Mucosa of rectum (tissue), 2 donors: ENCODE results near the gene ADPRHL1.

Source experiments
- H3K27ac ChIP-seq, 2 donors: one replicate each; pipeline ENCODE4 v1.7.0; 2013; ENCODE audit warnings: inconsistent platforms in 2 of 2, low read depth in 2 of 2, low read length in 2 of 2
- H3K27me3 ChIP-seq, 2 donors: one replicate each; pipeline ENCODE4 v1.7.0; 2013; ENCODE audit warnings: low read length in 2 of 2; ENCODE audit not compliant: control insufficient read depth in 2 of 2, insufficient read depth in 2 of 2
- H3K36me3 ChIP-seq, 2 donors: one replicate each; pipeline ENCODE4 v1.7.0; 2013; ENCODE audit warnings: low read length in 2 of 2; ENCODE audit not compliant: control insufficient read depth in 2 of 2, insufficient read depth in 2 of 2
- H3K4me1 ChIP-seq, 2 donors: one replicate each; pipeline ENCODE4 v1.7.0; 2013; ENCODE audit warnings: low read length in 2 of 2, mild to moderate bottlenecking in 1 of 2; ENCODE audit not compliant: control insufficient read depth in 2 of 2, insufficient read depth in 2 of 2
- H3K4me3 ChIP-seq, 2 donors: one replicate each; pipeline ENCODE4 v1.7.0; 2013; ENCODE audit warnings: low read length in 2 of 2
- H3K9ac ChIP-seq, 2 donors: one replicate each; pipeline ENCODE4 v1.7.0; 2013; ENCODE audit warnings: low read length in 2 of 2, low read depth in 1 of 2, mild to moderate bottlenecking in 1 of 2
- H3K9me3 ChIP-seq, 2 donors: one replicate each; pipeline ENCODE4 v1.7.0; 2013; ENCODE audit warnings: low read length in 2 of 2; ENCODE audit not compliant: control insufficient read depth in 2 of 2
- donor health status: healthy.
- donor health status: Normal muscosa, but diverticular disease.

ADPRHL1 gene

GRCh38 chr13:113411216-113412023 is 41.9 kb downstream of the ADPRHL1 start:
- Histone ChIP-seq H3K36me3 (no peaks in the 10 kb centered on the region), H3K9me3 (no peaks in the 10 kb centered on the region), H3K4me1 (peaks cover 3% of the 10 kb centered on the region in 2 donors), H3K4me3 (peak overlapping the region in 1 of 2 donors; percentile 20), H3K27me3 (no peaks in the 10 kb centered on the region), H3K9ac (no peak overlapping the region), H3K27ac (peak overlapping the region; percentile 48 to 68)

DNA sequence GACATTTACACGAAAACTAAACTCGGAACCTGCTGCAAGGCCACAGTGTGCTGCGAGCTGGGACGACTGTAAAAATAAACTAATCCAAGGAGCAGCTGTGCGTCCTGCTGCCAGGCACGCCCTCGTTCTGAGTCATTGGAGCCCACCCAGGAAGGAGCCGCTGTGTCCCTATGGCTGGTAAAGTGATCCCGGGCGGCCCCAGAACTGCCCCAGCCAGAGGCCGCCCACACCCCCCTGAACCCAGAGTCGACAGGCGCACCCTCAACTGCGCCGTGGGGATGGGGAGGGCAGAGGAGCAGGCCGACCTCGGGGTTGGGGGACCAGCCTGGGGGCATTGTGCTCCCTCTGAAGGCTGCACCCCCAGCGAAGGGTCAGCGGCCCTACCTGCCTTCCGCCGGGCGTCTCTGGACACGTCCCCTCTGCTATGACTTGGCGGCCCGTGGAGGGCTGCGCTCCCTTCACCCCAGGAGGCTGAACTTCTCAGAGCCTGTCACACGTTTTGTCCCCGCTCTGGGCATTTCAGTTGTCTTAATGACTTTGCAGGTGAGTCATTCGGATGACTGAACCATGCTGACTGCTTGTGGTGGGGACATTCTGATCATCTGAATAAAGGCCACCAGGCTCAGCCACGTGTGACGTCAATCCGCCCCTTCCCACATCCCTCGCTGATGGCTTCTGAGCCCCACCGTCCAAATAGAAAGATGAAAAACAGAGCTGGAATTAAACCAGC is 42.7 kb downstream of the ADPRHL1 start:
- peak overlapping the region; percentile 48 to 68 for H3K27ac ChIP-seq
- H3K36me3 ChIP-seq = no peaks in the 10 kb centered on the region
- H3K4me1 ChIP-seq = peaks cover 3% of the 10 kb centered on the region in 2 donors
- H3K9me3 ChIP-seq = no peaks in the 10 kb centered on the region
- peaks cover 0 to 2% of the 10 kb centered on the region in 2 donors for H3K27me3 ChIP-seq
- no peak overlapping the region for H3K9ac ChIP-seq
- H3K4me3 ChIP-seq = no peak overlapping the region

DNA sequence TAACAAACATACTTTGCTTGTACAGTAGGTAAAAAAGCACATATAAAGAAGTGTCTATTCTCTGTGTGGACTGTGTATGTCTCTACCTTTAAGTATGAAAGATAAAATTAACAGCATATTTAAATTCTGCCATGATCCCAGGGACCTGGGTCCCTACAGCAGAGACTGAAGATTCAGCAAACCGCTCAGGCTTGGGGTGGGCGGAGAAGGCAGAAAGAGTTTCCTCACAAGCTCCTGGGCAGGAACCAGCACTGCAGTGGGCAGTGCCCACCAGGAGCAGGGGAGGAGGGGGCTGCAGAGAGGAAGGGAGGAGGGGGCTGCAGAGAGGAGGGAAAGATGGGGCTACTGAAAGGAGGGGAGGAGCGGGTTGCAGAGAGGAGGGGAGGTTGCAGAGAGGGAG is 44.7 kb downstream of the ADPRHL1 start:
- Histone ChIP-seq H3K9ac (no peak overlapping the region), H3K4me3 (no peak overlapping the region), H3K27me3 (peaks cover 0 to 2% of the 10 kb centered on the region in 2 donors), H3K27ac (no peak overlapping the region), H3K4me1 (no peaks in the 10 kb centered on the region), H3K36me3 (no peaks in the 10 kb centered on the region), H3K9me3 (no peaks in the 10 kb centered on the region)

- no peak overlapping the region for H3K4me3 ChIP-seq
- H3K4me1 ChIP-seq = no peaks in the 10 kb centered on the region
- H3K27ac ChIP-seq = no peak overlapping the region
Measured at GRCh38 chr13:113407531-113408393, 45.5 kb downstream of the ADPRHL1 start.

DNA sequence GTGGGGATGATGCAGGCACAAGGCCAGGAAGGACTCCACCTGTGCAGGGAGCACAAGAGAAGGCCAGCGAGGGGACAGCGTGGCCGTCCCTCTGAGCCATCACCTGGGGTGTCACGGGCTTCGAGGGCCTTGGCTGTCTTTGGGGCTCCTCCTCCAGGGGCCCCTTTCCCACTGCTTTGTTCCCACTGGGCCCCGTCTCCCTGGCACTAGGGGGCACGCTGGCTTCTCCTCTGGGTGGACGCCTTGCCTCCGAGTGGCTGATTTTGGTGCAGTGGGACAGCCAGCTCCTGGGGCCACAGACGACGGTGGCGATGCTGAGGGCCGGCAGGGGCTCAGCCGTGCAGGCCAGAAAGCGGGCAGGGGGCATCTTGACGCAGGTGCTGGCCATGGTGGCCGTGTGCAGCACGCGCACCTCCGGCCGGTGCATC is 46.2 kb downstream of the ADPRHL1 start:
- Histone ChIP-seq H3K9me3 (no peaks in the 10 kb centered on the region), H3K36me3 (no peaks in the 10 kb centered on the region), H3K4me3 (no peak overlapping the region), H3K9ac (no peak overlapping the region), H3K27me3 (peaks cover 0 to 2% of the 10 kb centered on the region in 2 donors), H3K4me1 (no peaks in the 10 kb centered on the region), H3K27ac (no peak overlapping the region)

More at GRCh38 chr13:113407531-113408393, 45.5 kb downstream of the ADPRHL1 start:
- Histone ChIP-seq H3K9ac (no peak overlapping the region), H3K27me3 (peaks cover 0 to 2% of the 10 kb centered on the region in 2 donors), H3K36me3 (no peaks in the 10 kb centered on the region), H3K9me3 (no peaks in the 10 kb centered on the region)

- Histone ChIP-seq H3K9me3 (no peaks in the 10 kb centered on the region), H3K4me1 (no peaks in the 10 kb centered on the region), H3K4me3 (no peak overlapping the region), H3K9ac (no peak overlapping the region), H3K27ac (no peak overlapping the region), H3K27me3 (peaks cover 0 to 2% of the 10 kb centered on the region in 2 donors), H3K36me3 (no peaks in the 10 kb centered on the region)
Measured at GRCh38 chr13:113406321-113407102, 46.8 kb downstream of the ADPRHL1 start.

DNA sequence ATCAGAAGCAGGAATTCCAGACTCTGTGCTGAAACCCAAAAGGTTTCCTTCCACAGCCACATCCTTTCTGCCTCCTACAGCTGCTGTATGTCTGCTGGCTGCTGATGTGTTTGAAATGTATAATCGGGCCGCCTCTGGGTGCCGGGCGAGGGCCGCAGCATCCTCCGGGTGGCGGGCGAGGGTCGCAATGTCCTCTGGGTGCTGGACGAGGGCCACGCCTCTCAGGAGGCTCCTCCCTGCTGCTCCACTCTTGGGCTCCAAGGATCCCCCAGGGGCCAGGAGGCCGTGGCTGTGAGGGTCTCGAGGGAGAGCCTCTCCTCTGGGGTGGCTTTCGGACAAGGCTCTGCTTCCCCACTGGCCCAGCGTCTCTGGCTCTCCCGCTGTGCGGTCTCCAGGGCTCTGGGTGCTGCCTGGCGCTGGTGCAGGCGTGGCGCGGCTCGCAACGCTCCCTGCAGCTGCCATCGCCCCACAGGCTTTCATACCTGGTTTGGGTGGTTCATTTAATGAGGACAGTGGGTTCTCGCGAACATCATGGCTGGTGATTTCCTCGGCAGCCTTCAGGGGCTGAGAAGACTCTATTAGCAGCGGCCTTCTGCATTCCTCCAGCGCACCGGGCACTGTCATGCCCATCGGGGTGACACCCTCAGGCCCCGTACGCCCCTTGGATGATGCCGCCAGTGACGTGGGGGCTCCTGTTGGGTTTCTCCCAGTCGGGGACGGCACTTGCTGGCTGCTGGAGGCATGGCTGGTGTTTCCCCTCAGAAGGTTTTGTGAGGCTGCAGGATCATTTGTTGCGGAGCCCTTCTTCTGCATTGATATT is 47.6 kb downstream of the ADPRHL1 start:
- no peaks in the 10 kb centered on the region for H3K36me3 ChIP-seq
- no peak overlapping the region for H3K9ac ChIP-seq
- peaks cover 0 to 2% of the 10 kb centered on the region in 2 donors for H3K27me3 ChIP-seq
- no peak overlapping the region for H3K4me3 ChIP-seq
- no peak overlapping the region for H3K27ac ChIP-seq
- no peaks in the 10 kb centered on the region for H3K4me1 ChIP-seq
- no peaks in the 10 kb centered on the region for H3K9me3 ChIP-seq

DNA sequence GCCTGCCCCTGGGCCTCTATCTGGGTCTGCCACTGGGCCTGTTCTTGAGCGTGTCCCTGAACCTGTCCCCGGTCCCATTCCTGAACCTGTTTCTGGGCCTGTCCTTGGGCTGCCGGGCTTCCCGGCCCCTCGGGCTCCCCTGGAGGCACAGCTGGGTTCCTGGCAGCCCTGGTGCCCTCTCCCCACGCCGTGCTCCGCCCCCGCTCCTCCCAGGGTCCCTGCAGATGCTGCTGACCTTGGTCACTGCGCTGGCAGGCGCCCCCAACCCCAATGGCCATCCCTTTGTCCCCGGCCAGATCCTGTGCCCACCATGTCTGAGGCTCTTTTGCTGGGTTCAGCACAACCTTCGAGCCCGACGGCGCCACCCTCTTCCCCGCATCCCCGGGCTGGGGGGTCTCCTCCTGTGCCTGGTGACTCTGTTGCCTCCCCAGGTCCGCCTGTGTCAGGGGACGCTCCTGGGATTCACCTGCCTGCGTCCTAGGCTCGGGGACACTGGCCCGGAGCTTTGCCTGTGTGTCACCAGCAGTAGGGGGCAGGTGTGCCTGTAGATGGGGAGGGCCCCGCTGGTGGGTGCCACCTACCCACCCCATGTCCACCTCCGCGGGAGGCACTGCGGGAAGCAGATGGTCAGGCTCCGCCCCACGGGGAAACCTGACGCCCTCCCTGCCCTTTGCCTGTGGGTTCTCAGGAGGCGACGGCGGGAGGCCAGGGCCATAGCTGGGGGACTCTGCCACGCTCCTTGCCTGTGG is 48.4 kb downstream of the ADPRHL1 start:
- H3K27me3 ChIP-seq = peaks cover 0 to 2% of the 10 kb centered on the region in 2 donors
- H3K27ac ChIP-seq = no peak overlapping the region
- no peak overlapping the region for H3K9ac ChIP-seq
- H3K4me1 ChIP-seq = no peaks in the 10 kb centered on the region
- no peaks in the 10 kb centered on the region for H3K36me3 ChIP-seq
- H3K4me3 ChIP-seq = no peak overlapping the region
- no peaks in the 10 kb centered on the region for H3K9me3 ChIP-seq
